Activated gamma-delta T cell treated with anti-CD3 and anti-CD28 coated beads, Interleukin-2, amount 50 U/mL, for 16 hours (primary cell): ENCODE measurements around the gene CPSF7.
"Not testable (repeated sequence)": the region's sequence is repeated elsewhere in the genome, so short reads cannot be mapped to it uniquely, and the experiment has no call there.

Source experiments
- DNase-seq: peaks from one replicate; pipeline ENCODE4 v3.0.0-alpha.2; 2020; ENCODE audit warnings: low read depth

Gene CPSF7

GRCh38 chr11:61437496-61437895 is 7.7 kb upstream of the CPSF7 start:
- no peak for DNase-seq

- not testable (repeated sequence) for DNase-seq
Observed at GRCh38 chr11:61430839-61431238, 1.1 kb upstream of the CPSF7 start.

GRCh38 chr11:61429346-61429690 is 457 bp downstream of the CPSF7 start:
- DNase-seq = peak; percentile 48

GRCh38 chr11:61425367-61426131 is 4.2 kb downstream of the CPSF7 start:
- no peak for DNase-seq

- no peak for DNase-seq
Observed at GRCh38 chr11:61422226-61422625, 7.5 kb downstream of the CPSF7 start.

GRCh38 chr11:61418136-61418535 is 11.6 kb downstream of the CPSF7 start:
- no peak for DNase-seq

GRCh38 chr11:61417670-61418069 is 12.1 kb downstream of the CPSF7 start:
- no peak for DNase-seq

- DNase-seq = no peak
Observed at GRCh38 chr11:61416941-61417340, 12.8 kb downstream of the CPSF7 start.

GRCh38 chr11:61415381-61415780 is 14.4 kb downstream of the CPSF7 start:
- DNase-seq = no peak

- DNase-seq = no peak
Observed at GRCh38 chr11:61414547-61414946, 15.2 kb downstream of the CPSF7 start.

- DNase-seq = no peak
Observed at GRCh38 chr11:61413496-61413895, 16.3 kb downstream of the CPSF7 start.

GRCh38 chr11:61411589-61411988 is 18.2 kb downstream of the CPSF7 start:
- DNase-seq = no peak

- no peak for DNase-seq
Observed at GRCh38 chr11:61406991-61407728, 22.6 kb downstream of the CPSF7 start.

- no peak for DNase-seq
Observed at GRCh38 chr11:61406067-61406466, 23.7 kb downstream of the CPSF7 start.

GRCh38 chr11:61404641-61405040 is 25.1 kb downstream of the CPSF7 start:
- DNase-seq = no peak

GRCh38 chr11:61404103-61404502 is 25.7 kb downstream of the CPSF7 start:
- no peak for DNase-seq

GRCh38 chr11:61403658-61404057 is 26.1 kb downstream of the CPSF7 start:
- DNase-seq = no peak

GRCh38 chr11:61401573-61401972 is 28.2 kb downstream of the CPSF7 start:
- no peak for DNase-seq

GRCh38 chr11:61401173-61401572 is 28.6 kb downstream of the CPSF7 start:
- DNase-seq = no peak

- DNase-seq = no peak
Observed at GRCh38 chr11:61392981-61393595, 36.7 kb downstream of the CPSF7 start.

GRCh38 chr11:61390161-61390560 is 39.6 kb downstream of the CPSF7 start:
- DNase-seq = no peak

GRCh38 chr11:61384271-61385242 is 45.2 kb downstream of the CPSF7 start:
- no peak for DNase-seq
